ENCODE measurements around the gene TMEM101.

GRCh38 chr17:43974382-43975266 is 40.1 kb downstream of the TMEM101 start:
- no peak for TF ChIP-seq CTCF (IDR thresholded peaks at IDR 0.05)
- no peak for TF ChIP-seq POLR2AphosphoS5 (IDR thresholded peaks at IDR 0.05)
- TF ChIP-seq POLR2A (IDR thresholded peaks at IDR 0.05), result no peak
- TF ChIP-seq EP300 (IDR thresholded peaks at IDR 0.05), result no peak
